Measurements from ENCODE around the gene TM9SF3.

DNA sequence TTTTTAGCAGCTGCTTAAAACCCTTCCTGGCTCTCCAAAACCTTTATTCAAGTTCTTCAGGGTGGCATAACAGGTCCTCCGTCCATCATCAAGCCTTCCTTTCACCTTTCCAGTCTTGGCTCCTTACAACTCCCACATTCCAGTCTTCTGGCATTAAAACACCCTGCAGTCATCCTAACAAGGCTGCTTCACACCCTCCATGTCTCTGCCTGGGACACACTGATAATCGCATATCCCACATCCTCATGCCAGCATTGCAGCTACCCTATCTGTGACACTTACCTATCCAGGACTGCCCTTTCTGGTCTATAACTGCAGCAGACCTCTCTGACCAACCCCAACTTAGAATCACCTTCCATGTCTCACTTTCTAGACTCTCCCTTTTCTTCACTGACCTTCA is 70.5 kb downstream of the TM9SF3 start:
- TF ChIP-seq MAX (IDR thresholded peaks at IDR 0.05; ENCODE audit: low read depth, low read length) (no peak), CTCF (IDR thresholded peaks at IDR 0.05 in 2 of 3, conservative IDR thresholded peaks at IDR 0.05 in 1 of 3; ENCODE audit: control insufficient read depth in 2 of 3, extremely low read depth in 1 of 3, insufficient read depth in 1 of 3, low read depth in 3 of 3, low read length in 3 of 3) (no peak)

All from GM12878 (cell line).